NOMO-1 treated with DMSO at 0.1 percent for 48 hours (cell line): ENCODE results near the gene EME2.

Source experiments
- DNase-seq: peaks from one replicate; lab custom pipeline; 2025; ENCODE audit not compliant: unreplicated experiment; lab: John Stamatoyannopoulos, UW

EME2 gene

GRCh38 chr16:1745181-1745899 is 27.3 kb upstream of the EME2 start:
- no peak for DNase-seq

- no peak for DNase-seq
Measured at GRCh38 chr16:1745900-1746692, 26.5 kb upstream of the EME2 start.

GRCh38 chr16:1746693-1747195 is 25.9 kb upstream of the EME2 start:
- no peak for DNase-seq

- DNase-seq: no peak
Measured at GRCh38 chr16:1747934-1748333, 24.7 kb upstream of the EME2 start.

- no peak for DNase-seq
Measured at GRCh38 chr16:1749152-1750117, 23.2 kb upstream of the EME2 start.

GRCh38 chr16:1751946-1752345 is 20.7 kb upstream of the EME2 start:
- no peak for DNase-seq

GRCh38 chr16:1752853-1753252 is 19.8 kb upstream of the EME2 start:
- no peak for DNase-seq

GRCh38 chr16:1754204-1754603 is 18.4 kb upstream of the EME2 start:
- DNase-seq: no peak

- DNase-seq: no peak
Measured at GRCh38 chr16:1757714-1758461, 14.7 kb upstream of the EME2 start.

- no peak for DNase-seq
Measured at GRCh38 chr16:1758923-1759322, 13.7 kb upstream of the EME2 start.

- no peak for DNase-seq
Measured at GRCh38 chr16:1759511-1759910, 13.1 kb upstream of the EME2 start.

- DNase-seq: no peak
Measured at GRCh38 chr16:1760911-1761310, 11.7 kb upstream of the EME2 start.

- no peak for DNase-seq
Measured at GRCh38 chr16:1761751-1762150, 10.9 kb upstream of the EME2 start.

- DNase-seq: no peak
Measured at GRCh38 chr16:1762196-1762878, 10.3 kb upstream of the EME2 start.

GRCh38 chr16:1762879-1763520 is 9.6 kb upstream of the EME2 start:
- no peak for DNase-seq

- DNase-seq: no peak
Measured at GRCh38 chr16:1763521-1764511, 8.8 kb upstream of the EME2 start.

- no peak for DNase-seq
Measured at GRCh38 chr16:1764971-1765370, 7.6 kb upstream of the EME2 start.

- DNase-seq: no peak
Measured at GRCh38 chr16:1765826-1766225, 6.8 kb upstream of the EME2 start.
